Chondrocyte (in vitro differentiated cells): ENCODE data around the gene GPD2. TPM values are rescaled to one million over a fixed set of nuclear protein-coding genes. Genes with fewer than 3 reads are reported as not detected.
A peak's percentile ranks its signal among the peaks of the same experiment; 100 is the strongest.

ENCODE experiments used
- DNase-seq: peaks from one replicate; pipeline ENCODE4 v3.0.0; 2021; ENCODE audit warnings: mixed read lengths, low spot score
- H3K27ac Mint-ChIP-seq: one replicate; pipeline ENCODE4 v1.8.0; 2021; ENCODE audit warnings: mild to moderate bottlenecking, moderate library complexity, mixed read lengths; ENCODE audit not compliant: unreplicated experiment
- H3K27me3 Mint-ChIP-seq: 2 replicates; pipeline ENCODE4 v1.8.0; 2021; ENCODE audit warnings: low read depth, mixed read lengths
- H3K36me3 Mint-ChIP-seq: 2 replicates; pipeline ENCODE4 v1.8.0; 2021; ENCODE audit warnings: low read depth, mixed read lengths
- H3K4me1 Mint-ChIP-seq: 2 replicates; pipeline ENCODE4 v1.8.0; 2021; ENCODE audit warnings: low read depth, mild to moderate bottlenecking, mixed read lengths
- H3K4me3 Mint-ChIP-seq: one replicate; pipeline ENCODE4 v1.8.0; 2021; ENCODE audit warnings: mild to moderate bottlenecking, moderate library complexity, mixed read lengths; ENCODE audit not compliant: unreplicated experiment
- H3K9me3 Mint-ChIP-seq: 2 replicates; pipeline ENCODE4 v1.8.0; 2021; ENCODE audit warnings: low read depth, mixed read lengths
- CTCF ChIP-seq: fragments of 200-600 bp; sonication (generic); IDR thresholded peaks from 2 replicates; pipeline ENCODE4 v1.5.0; 2021; ENCODE audit warnings: antibody characterized with exemption, mild to moderate bottlenecking, moderate library complexity
- total RNA-seq: library from RNA; stranded (reverse); gene quantifications from 3 replicates; pipeline ENCODE4 v1.2.1, GENCODE V29; 2021

Gene GPD2
- total RNA-seq, 1 donor from 2014 or later, result 29.1 TPM

- Mint-ChIP-seq H3K27ac (peak overlapping the region; percentile 76), H3K9me3 (no peaks in the 10 kb centered on the region), H3K36me3 (no peaks in the 10 kb centered on the region), H3K27me3 (no peaks in the 10 kb centered on the region), H3K4me3 (peak overlapping the region; percentile 88), H3K4me1 (peaks cover 14% of the 10 kb centered on the region)
- no peak for DNase-seq
- no peak for TF ChIP-seq CTCF
These were observed 36.8 kb upstream of the GPD2 start for GRCh38 chr2:156399224-156399949.

GRCh38 chr2:156399950-156400705 lies 36.1 kb upstream of the GPD2 start:
- DNase-seq, result peak; percentile 94
- no peaks in the 10 kb centered on the region for H3K27me3 Mint-ChIP-seq
- no peak for TF ChIP-seq CTCF
- peak overlapping the region; percentile 76 for H3K27ac Mint-ChIP-seq
- peak overlapping the region; percentile 88 for H3K4me3 Mint-ChIP-seq
- no peaks in the 10 kb centered on the region for H3K36me3 Mint-ChIP-seq
- H3K9me3 Mint-ChIP-seq, result no peaks in the 10 kb centered on the region
- peaks cover 14% of the 10 kb centered on the region for H3K4me1 Mint-ChIP-seq

- H3K27me3 Mint-ChIP-seq, result no peaks in the 10 kb centered on the region
- no peak for TF ChIP-seq CTCF
- peaks cover 14% of the 10 kb centered on the region for H3K4me1 Mint-ChIP-seq
- H3K36me3 Mint-ChIP-seq, result no peaks in the 10 kb centered on the region
- peak overlapping the region; percentile 76 for H3K27ac Mint-ChIP-seq
- no peaks in the 10 kb centered on the region for H3K9me3 Mint-ChIP-seq
- H3K4me3 Mint-ChIP-seq, result peak overlapping the region; percentile 88
- no peak for DNase-seq
These were observed 35.2 kb upstream of the GPD2 start for GRCh38 chr2:156400706-156401678.

- TF ChIP-seq CTCF, result no peak
- Mint-ChIP-seq H3K4me1 (peaks cover 14% of the 10 kb centered on the region), H3K27me3 (no peaks in the 10 kb centered on the region), H3K4me3 (no peak overlapping the region), H3K27ac (no peak overlapping the region), H3K36me3 (no peaks in the 10 kb centered on the region), H3K9me3 (no peaks in the 10 kb centered on the region)
- DNase-seq, result no peak
These were observed 34.3 kb upstream of the GPD2 start for GRCh38 chr2:156401861-156402260.

GRCh38 chr2:156405586-156405985 lies 30.6 kb upstream of the GPD2 start:
- no peaks in the 10 kb centered on the region for H3K9me3 Mint-ChIP-seq
- H3K4me1 Mint-ChIP-seq, result peaks cover 5% of the 10 kb centered on the region
- H3K27me3 Mint-ChIP-seq, result no peaks in the 10 kb centered on the region
- DNase-seq, result no peak
- no peaks in the 10 kb centered on the region for H3K36me3 Mint-ChIP-seq
- H3K4me3 Mint-ChIP-seq, result no peak overlapping the region
- H3K27ac Mint-ChIP-seq, result no peak overlapping the region
- TF ChIP-seq CTCF, result no peak
